GM12892 (cell line): ENCODE measurements around the gene INPP5K.

Experiments used
- POLR2A ChIP-seq: IDR thresholded peaks from 2 replicates; pipeline ENCODE4 v1.6.1; 2011; ENCODE audit warnings: low read depth, low read length, control low read depth
- TAF1 ChIP-seq: IDR thresholded peaks from 2 replicates; pipeline ENCODE4 v1.6.1; 2011; ENCODE audit warnings: low read depth, mild to moderate bottlenecking, control low read depth, low read length, borderline replicate concordance

- TF ChIP-seq TAF1 (no peak), POLR2A (no peak)
Measured at GRCh38 chr17:1488826-1489270, 27.6 kb downstream of the INPP5K start.
